Body of pancreas (tissue), 4 donors: ENCODE data around the gene EMILIN1. TPM values are rescaled to one million over a fixed set of nuclear protein-coding genes. Genes with fewer than 3 reads are reported as not detected.

ENCODE experiments used
- ATAC-seq: fragments of 150-250 bp; one replicate; pipeline ENCODE4 v1.9.1; 2016
- DNase-seq, 4 donors: peaks; one replicate each; pipeline ENCODE4 v3.0.0-alpha.2; 2019
- H3K27ac ChIP-seq, 4 donors: fragments of 200-600 bp; sonication (generic); 1 replicate in 3 of 4; 2 replicates in 1 of 4; pipeline versions ENCODE4 v1.5.1 to v1.6.1; 2016 to 2019; ENCODE audit warnings: mild to moderate bottlenecking in 1 of 4, mixed read lengths in 1 of 4, moderate library complexity in 1 of 4
- H3K27me3 ChIP-seq, 2 donors: fragments of 200-600 bp; sonication (generic); one replicate each; pipeline ENCODE4 v1.6.0; 2016; ENCODE audit warnings: mild to moderate bottlenecking in 1 of 2
- H3K36me3 ChIP-seq, 2 donors: fragments of 200-600 bp; sonication (generic); replicated peaks in 1 of 2; 2 replicates each; pipeline ENCODE4 v1.5.1; 2016; ENCODE audit warnings: low read depth in 2 of 2; ENCODE audit not compliant: insufficient read depth in 1 of 2
- H3K4me1 ChIP-seq: fragments of 200-600 bp; sonication (generic); one replicate; pipeline ENCODE4 v1.6.0; 2016
- H3K4me3 ChIP-seq, 2 donors: fragments of 200-600 bp; sonication (generic); 1 replicate in 1 of 2; 2 replicates in 1 of 2; pipeline ENCODE4 v1.5.1; 2016 to 2019
- H3K9me3 ChIP-seq, 3 donors: fragments of 200-600 bp; sonication (generic); 1 replicate in 2 of 3; 2 replicates in 1 of 3; pipeline ENCODE4 v1.5.1; 2016
- POLR2A ChIP-seq, 3 donors: fragments of 450-650 bp; IDR thresholded peaks; one replicate each; pipeline ENCODE4 v1.6.1; 2016; ENCODE audit warnings: antibody characterized with exemption in 3 of 3, mild to moderate bottlenecking in 2 of 3
- WGBS, 2 donors: methylation state at CpG; one replicate each; pipeline ENCODE4 v1.1.5; 2017; 5-methylcytosine and 5-hydroxymethylcytosine counted together
- intact Hi-C: fragments of 100-400 bp; cut with DNase I; formaldehyde crosslinking; loops from one replicate; pipeline ENCODE4 v1.15.1; 2023
- total RNA-seq, 2 donors: library from RNA; depleted of rRNA; stranded (reverse); fragments of >200 nt; gene quantifications; one replicate each; pipeline ENCODE4 v1.1.0, GENCODE V29; 2016
- TF ChIP-seq, protein P1 (sequence below), 7 experiments: fragments of 450-650 bp in 4 of 7; fragments of 200-600 bp in 3 of 7; sonication (generic) in 3 of 7; IDR thresholded peaks; one replicate each; pipeline ENCODE4 v1.5.1; 2016 to 2019; ENCODE audit warnings: antibody characterized with exemption in 7 of 7

EMILIN1 gene
- total RNA-seq, 2 donors from 2014 or later, result 21.8 to 24.1 TPM

- ATAC-seq (no peak), DNase-seq (no peak)
- Histone ChIP-seq H3K27ac (no peak overlapping the region), H3K9me3 (no peaks in the 10 kb centered on the region), H3K27me3 (no peaks in the 10 kb centered on the region), H3K4me3 (no peak overlapping the region), H3K4me1 (peaks cover 27% of the 10 kb centered on the region), H3K36me3 (no peaks in the 10 kb centered on the region)
- TF ChIP-seq POLR2A (IDR thresholded peaks at IDR 0.05), result no peak
- TF ChIP-seq, protein P1, sequence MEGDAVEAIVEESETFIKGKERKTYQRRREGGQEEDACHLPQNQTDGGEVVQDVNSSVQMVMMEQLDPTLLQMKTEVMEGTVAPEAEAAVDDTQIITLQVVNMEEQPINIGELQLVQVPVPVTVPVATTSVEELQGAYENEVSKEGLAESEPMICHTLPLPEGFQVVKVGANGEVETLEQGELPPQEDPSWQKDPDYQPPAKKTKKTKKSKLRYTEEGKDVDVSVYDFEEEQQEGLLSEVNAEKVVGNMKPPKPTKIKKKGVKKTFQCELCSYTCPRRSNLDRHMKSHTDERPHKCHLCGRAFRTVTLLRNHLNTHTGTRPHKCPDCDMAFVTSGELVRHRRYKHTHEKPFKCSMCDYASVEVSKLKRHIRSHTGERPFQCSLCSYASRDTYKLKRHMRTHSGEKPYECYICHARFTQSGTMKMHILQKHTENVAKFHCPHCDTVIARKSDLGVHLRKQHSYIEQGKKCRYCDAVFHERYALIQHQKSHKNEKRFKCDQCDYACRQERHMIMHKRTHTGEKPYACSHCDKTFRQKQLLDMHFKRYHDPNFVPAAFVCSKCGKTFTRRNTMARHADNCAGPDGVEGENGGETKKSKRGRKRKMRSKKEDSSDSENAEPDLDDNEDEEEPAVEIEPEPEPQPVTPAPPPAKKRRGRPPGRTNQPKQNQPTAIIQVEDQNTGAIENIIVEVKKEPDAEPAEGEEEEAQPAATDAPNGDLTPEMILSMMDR (IDR thresholded peaks at IDR 0.05), result no peak
- intact Hi-C loops, result no loop called here
- WGBS, 2 donors, result 84 to 90% methylated on average over 5 to 6 of the region's 6 CpGs
Measured at GRCh38 chr2:27088634-27089033, 10.2 kb downstream of the EMILIN1 start.

GRCh38 chr2:27089111-27089954, 10.9 kb downstream of the EMILIN1 start:
- DNase-seq, result no peak
- H3K27ac ChIP-seq, result no peak overlapping the region
- intact Hi-C loops, result no loop called here
- no peaks in the 10 kb centered on the region for H3K36me3 ChIP-seq
- TF ChIP-seq, protein P1 (IDR thresholded peaks at IDR 0.05), result no peak
- no peak for TF ChIP-seq POLR2A (IDR thresholded peaks at IDR 0.05)
- ATAC-seq, result no peak
- H3K9me3 ChIP-seq, result no peaks in the 10 kb centered on the region
- 85 to 90% methylated on average over 13 to 14 of the region's 14 CpGs for WGBS, 2 donors
- peaks cover 27% of the 10 kb centered on the region for H3K4me1 ChIP-seq
- H3K4me3 ChIP-seq, result no peak overlapping the region
- H3K27me3 ChIP-seq, result no peaks in the 10 kb centered on the region

DNA sequence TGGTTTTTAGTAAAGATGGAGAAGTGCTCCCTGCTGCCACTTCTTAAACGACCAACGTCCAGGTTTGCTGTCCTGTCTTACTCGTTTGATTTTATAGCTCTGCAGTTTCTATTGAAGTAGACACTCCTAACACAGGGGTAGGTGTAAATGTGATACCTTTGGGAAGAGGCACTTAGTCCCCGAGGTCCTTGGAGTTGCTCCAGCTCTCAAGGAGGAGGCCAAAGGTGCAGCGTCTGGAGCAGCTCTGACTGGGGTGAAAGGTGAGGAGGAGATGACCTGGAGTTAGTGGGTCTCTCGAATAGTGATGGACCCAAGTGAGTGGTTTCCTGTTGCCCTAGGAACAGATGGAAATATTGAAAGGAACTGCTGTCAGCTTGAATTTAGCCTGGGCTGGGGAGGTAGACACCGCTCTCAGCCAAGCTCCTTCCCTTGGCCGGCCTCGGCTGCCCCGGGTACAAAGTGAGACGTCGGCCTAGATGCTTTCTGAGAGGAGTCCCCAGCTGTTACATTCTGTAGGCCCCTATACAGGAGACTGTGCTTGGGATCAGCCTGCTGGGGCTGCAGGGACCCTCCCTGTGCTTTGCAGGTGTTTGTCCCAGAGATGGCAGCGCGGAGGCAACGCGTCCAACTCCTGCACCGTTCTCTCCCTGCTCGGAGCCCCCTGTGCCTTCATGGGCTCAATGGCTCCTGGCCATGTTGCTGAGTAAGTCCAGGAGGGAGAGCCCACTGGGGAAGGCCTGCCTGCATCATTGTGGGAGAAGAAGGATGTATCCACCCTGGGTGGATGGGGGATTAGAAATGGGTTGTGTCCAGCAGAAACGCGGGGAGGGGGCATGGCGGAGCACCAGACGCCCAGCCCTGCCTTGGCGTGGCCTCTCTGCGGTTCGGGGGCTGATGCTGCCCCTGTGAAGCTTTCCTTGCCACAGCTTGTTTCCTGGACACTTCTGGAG, 13.6 kb downstream of the EMILIN1 start:
- H3K27ac ChIP-seq, result no peak overlapping the region
- H3K4me1 ChIP-seq, result peaks cover 31% of the 10 kb centered on the region
- TF ChIP-seq, protein P1 (IDR thresholded peaks at IDR 0.05), result no peak
- no peak for TF ChIP-seq POLR2A (IDR thresholded peaks at IDR 0.05)
- no peak overlapping the region for H3K4me3 ChIP-seq
- H3K36me3 ChIP-seq, result no peaks in the 10 kb centered on the region
- 78 to 84% methylated on average over 24 to 25 of the region's 25 CpGs for WGBS, 2 donors
- no peaks in the 10 kb centered on the region for H3K9me3 ChIP-seq
- ATAC-seq (no peak), DNase-seq (no peak)
- no peaks in the 10 kb centered on the region for H3K27me3 ChIP-seq
- intact Hi-C loops, result loop anchor here (10.0 kb wide), 1 partner anchor 213 kb away; the partner anchor contains the start of gene UCN

DNA sequence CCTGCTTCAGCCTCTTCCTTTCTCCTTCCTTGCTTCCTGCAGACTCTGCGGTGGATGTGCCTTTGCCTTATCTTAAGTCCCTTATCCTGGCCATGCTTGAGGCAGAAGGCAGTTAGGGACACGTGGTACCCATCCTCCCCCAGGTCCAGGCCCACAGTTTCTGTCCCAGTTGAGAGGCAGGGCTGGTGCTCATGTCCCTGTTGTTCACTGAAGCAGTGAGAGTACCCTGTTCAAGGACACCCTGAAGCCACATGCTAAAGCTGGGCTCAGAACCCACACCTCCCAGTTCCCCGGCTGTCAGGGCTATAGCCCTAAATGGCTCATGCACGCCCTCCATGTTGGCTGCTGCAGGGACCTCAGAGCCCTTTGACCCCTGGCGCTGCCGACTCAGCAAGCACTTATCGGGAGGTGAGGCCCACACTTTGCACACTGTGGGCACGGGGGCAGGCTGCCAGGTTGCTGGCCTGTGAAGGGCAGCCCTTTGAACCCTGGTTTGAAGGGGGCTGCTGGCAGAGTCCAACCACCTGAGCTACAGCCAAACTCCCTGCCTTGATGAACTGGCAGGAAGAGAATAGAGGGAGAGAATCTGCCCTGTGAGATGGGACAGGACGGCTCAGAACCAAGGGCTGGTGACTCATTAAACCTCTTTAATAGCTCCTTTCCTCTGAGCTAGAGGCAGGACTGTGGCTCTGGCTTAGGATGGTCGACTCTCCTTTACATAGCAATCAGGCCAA, 14.4 kb downstream of the EMILIN1 start:
- no peak for ATAC-seq
- H3K36me3 ChIP-seq, result no peaks in the 10 kb centered on the region
- peak in 1 of 4 donors; percentile 33 for DNase-seq
- 53 to 54% methylated on average over 5 to 10 of the region's 10 CpGs for WGBS, 2 donors
- no peaks in the 10 kb centered on the region for H3K27me3 ChIP-seq
- intact Hi-C loops, result loop anchor here (10.0 kb wide), 1 partner anchor 212 kb away; the partner anchor contains the start of gene UCN
- no peak overlapping the region for H3K4me3 ChIP-seq
- no peaks in the 10 kb centered on the region for H3K9me3 ChIP-seq
- H3K4me1 ChIP-seq, result peaks cover 24% of the 10 kb centered on the region
- no peak for TF ChIP-seq POLR2A (IDR thresholded peaks at IDR 0.05)
- TF ChIP-seq, protein P1 (IDR thresholded peaks at IDR 0.05), result no peak
- no peak overlapping the region for H3K27ac ChIP-seq
